22Rv1 (cell line): ENCODE results near the gene PRPF8.

Experiments
- H3K27ac ChIP-seq: fragments of 450-650 bp; 2 replicates; pipeline ENCODE4 v1.5.1; 2017
- ZFX ChIP-seq: fragments of 450-650 bp; IDR thresholded peaks from 2 replicates; pipeline ENCODE4 v1.6.1; 2017; ENCODE audit warnings: antibody characterized with exemption, borderline replicate concordance
- TF ChIP-seq, protein P1 (sequence below): fragments of 450-650 bp; IDR thresholded peaks from 2 replicates; pipeline ENCODE4 v1.5.1; 2017; ENCODE audit warnings: mild to moderate bottlenecking

Gene PRPF8

DNA sequence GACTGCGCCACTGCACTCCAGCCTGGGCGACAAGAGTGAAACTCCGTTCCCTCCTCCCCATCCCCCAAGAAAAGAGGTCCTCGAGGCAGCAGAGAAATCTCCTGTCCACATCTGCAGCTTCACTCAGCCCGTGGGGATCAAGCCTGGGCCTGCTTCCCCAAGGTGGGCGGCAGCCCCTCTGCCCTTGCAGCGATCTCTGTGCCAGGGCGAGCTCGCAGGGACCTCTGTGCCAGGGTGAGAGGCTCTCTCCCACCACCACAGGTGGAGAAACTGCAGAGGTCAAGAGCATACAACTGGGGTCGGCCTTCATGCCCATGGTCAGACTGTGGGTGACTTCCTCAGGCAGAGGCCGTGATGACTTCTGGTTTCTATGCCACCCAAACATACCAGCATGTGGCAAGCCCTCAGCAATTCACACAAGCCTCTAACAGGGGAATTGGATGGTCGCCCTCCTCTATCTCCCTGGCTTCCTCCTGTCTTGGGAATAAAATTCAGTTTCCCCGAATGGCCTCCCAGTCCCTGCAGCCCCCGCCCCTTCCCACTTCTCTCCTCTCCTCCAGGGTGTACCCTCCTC lies 61.5 kb downstream of the PRPF8 start:
- TF ChIP-seq, protein P1, sequence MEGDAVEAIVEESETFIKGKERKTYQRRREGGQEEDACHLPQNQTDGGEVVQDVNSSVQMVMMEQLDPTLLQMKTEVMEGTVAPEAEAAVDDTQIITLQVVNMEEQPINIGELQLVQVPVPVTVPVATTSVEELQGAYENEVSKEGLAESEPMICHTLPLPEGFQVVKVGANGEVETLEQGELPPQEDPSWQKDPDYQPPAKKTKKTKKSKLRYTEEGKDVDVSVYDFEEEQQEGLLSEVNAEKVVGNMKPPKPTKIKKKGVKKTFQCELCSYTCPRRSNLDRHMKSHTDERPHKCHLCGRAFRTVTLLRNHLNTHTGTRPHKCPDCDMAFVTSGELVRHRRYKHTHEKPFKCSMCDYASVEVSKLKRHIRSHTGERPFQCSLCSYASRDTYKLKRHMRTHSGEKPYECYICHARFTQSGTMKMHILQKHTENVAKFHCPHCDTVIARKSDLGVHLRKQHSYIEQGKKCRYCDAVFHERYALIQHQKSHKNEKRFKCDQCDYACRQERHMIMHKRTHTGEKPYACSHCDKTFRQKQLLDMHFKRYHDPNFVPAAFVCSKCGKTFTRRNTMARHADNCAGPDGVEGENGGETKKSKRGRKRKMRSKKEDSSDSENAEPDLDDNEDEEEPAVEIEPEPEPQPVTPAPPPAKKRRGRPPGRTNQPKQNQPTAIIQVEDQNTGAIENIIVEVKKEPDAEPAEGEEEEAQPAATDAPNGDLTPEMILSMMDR = no peak
- TF ChIP-seq ZFX = no peak
- H3K27ac ChIP-seq = no peak overlapping the region

DNA sequence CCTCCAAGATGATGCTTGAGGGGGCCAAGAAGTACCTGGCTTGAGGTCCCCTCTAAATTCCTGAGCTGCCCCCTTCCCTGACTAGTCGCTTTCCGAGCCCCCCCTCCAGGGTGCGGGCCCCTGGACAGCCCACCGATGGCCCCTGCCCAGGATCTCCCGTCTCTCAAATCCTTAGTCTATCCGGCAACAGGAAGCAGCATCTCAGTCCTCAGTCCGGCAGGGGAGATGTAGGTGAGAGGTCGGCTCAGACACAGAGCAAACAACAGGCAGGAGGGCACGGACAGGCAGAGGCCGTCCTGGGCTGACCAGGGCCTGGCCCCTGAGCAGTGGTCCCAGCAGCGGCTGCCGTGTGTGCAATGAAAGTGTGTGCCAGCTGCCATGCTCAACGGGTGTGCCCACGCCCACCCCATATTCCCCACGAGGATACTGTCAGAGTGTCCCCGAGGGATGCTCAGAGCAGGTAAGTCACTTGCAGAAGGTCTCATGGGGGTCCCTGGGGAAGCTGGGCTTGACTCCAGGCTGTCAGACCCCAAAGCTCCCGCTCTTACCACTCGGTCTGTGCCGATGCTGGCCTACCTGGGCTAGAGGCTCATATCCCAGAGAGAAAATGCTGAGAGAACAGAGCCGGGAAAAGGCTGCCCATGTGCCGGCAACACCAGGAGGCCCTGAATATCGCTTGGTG lies 63.3 kb downstream of the PRPF8 start:
- H3K27ac ChIP-seq = no peak overlapping the region
- TF ChIP-seq, protein P1 = no peak
- no peak for TF ChIP-seq ZFX

DNA sequence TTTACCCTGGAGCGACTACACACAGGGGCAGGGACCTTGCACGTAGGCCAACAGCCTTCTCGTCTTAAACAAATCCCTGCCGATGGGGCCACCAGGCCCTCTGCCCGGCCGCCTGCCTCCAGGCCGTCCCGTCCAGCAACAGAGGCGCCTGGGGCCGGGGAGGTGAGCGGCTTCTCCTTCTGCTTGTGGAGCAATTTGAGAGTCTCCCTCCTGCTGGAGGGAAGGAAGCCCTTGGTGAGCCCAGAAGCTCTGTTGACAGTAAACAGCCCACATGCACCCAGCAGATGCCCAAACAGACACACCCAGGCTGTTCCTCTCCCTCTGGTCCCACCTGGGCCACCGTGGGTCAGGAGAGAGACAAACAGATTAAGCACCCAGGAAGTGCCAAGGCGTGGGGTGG lies 64.2 kb downstream of the PRPF8 start:
- no peak for TF ChIP-seq ZFX
- TF ChIP-seq, protein P1 = no peak
- no peak overlapping the region for H3K27ac ChIP-seq

DNA sequence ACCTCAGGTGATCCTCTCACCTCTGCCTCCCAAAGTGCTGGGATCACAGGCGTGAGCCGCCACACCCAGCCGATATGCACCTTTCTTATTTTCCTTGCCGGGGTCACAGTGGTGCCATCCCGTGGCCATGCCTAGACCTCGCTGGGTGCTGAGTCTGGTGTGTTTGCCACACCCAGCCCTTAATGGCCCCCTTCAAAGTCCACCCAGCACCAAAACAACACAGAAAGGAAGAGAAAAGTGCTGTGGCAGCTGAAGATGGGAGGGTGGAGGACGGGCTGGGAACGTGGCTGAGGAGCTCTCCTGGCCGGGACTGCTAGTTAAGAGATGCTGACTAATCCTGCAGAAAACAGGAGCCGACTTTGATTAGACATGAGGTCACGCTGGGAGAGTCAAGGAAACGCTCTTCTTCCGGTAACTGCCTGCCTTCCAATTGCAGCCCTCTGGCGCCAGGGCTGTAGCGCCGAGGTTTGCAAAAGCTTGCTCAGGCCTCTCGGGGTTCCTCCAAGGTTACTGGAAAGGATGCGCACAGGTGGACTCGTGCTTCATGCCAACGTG lies 67.0 kb downstream of the PRPF8 start:
- no peak overlapping the region for H3K27ac ChIP-seq
- TF ChIP-seq ZFX = no peak

DNA sequence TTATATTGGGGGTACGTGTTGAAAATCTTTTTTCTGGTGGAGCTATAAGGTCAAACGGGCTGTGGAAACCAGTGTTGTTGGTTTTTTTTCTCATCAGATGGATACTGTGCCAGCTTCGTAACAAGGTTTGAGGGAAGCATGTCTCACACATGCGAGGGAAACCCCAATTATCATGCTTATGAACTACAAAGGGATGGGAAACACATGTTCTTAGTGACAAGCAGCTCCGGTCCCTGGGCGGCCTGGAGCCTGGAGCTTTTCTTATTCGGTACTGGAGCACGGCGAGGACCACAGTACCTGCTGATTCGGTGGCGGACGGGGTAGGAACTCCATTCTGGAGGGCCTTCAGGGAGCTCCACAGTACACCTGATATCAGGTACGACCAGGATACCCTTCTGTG lies 68.6 kb downstream of the PRPF8 start:
- TF ChIP-seq ZFX = no peak
- TF ChIP-seq, protein P1 = no peak
- H3K27ac ChIP-seq = no peak overlapping the region

DNA sequence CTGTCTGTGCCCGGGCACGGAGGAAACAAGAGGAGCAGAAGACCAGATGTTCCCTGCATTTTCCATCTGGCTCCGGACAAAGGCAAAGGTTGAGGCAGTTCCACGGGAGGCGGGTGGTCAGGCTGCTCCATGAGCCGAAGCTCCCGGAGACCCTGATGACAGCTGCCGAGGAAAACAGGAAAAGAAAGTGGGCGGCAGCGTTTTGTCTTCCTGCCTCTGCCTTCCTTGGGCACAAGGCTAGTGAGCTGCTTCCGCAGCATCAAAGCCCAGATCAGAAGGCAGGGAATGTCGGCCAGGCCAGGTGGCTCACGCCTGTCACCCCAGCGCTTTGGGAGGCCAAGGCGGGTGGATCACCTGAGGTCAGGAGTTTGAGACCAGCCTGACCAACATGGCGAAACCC lies 72.3 kb downstream of the PRPF8 start:
- H3K27ac ChIP-seq = no peak overlapping the region

DNA sequence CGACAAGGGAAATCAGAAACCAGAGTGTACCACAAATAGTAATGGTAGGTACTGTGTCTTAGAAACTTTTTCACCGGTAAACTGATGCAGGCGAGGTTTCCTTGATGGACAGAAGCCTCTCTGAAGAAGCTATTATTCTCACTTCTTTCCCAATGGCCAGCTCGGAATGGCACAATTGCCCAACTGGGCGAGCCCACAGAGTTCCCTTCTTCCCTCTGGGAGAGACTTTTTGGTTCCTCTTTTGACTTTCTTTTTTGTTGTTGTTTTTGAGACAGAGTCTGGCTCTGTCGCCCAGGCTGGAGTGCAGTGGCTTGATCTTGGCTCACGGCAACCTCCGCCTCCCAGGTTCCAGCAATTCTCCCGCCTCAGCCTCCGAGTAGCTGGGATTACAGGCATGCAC lies 73.0 kb downstream of the PRPF8 start:
- no peak for TF ChIP-seq ZFX
- TF ChIP-seq, protein P1 = no peak
- H3K27ac ChIP-seq = no peak overlapping the region

More for the DNA sequence above, 72.3 kb downstream of the PRPF8 start:
- TF ChIP-seq, protein P1 = no peak
- TF ChIP-seq ZFX = no peak

DNA sequence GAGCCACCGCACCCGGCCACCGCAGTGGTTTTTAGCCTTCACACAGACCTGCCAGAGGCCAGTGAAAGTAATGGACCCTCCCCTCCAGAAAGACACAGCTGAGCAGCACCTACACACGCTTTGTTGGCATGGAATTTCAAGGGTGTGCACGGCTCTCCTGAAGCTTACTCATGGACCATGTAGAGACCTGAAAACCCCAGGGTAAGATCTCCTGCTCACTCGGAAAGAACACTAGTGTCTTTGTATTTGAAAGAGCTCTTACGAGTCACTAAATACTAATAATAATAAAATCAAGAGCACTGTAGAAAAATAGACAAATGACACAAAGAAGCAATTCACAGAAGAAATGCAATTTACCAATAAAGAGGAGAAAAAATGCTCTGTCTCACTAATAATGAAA lies 76.0 kb downstream of the PRPF8 start:
- H3K27ac ChIP-seq = no peak overlapping the region
- TF ChIP-seq, protein P1 = no peak
- no peak for TF ChIP-seq ZFX
